ENCODE results near the gene PARD6B. TPM values are rescaled to one million over a fixed set of nuclear protein-coding genes. Genes with fewer than 3 reads are reported as not detected.

PARD6B gene
- total and polyA plus RNA-seq, 2 of the 13 experiments (the other 11 are each of a cell fraction or from before 2014, with no cell fraction given) = 6.9 to 22.2 TPM

GRCh38 chr20:50710492-50711063, 20.8 kb upstream of the PARD6B start (continued):
- TF ChIP-seq, protein P1, sequence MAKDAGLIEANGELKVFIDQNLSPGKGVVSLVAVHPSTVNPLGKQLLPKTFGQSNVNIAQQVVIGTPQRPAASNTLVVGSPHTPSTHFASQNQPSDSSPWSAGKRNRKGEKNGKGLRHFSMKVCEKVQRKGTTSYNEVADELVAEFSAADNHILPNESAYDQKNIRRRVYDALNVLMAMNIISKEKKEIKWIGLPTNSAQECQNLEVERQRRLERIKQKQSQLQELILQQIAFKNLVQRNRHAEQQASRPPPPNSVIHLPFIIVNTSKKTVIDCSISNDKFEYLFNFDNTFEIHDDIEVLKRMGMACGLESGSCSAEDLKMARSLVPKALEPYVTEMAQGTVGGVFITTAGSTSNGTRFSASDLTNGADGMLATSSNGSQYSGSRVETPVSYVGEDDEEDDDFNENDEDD (CRISPR knock-in tag; IDR thresholded peaks at IDR 0.05; ENCODE audit: borderline replicate concordance) = no peak
- TF ChIP-seq ZBTB7B (CRISPR knock-in tag; IDR thresholded peaks at IDR 0.05) (no peak), ZNF230 (CRISPR knock-in tag; IDR thresholded peaks at IDR 0.05) (no peak), KDM5B (CRISPR knock-in tag; IDR thresholded peaks at IDR 0.05; ENCODE audit: borderline replicate concordance) (0 out of 2 replicates have a peak, but pooled peaks have one; percentile 7), RNF219 (CRISPR knock-in tag; IDR thresholded peaks at IDR 0.05) (no peak), ZNF468 (CRISPR knock-in tag; IDR thresholded peaks at IDR 0.05) (no peak), ZNF607 (CRISPR knock-in tag; IDR thresholded peaks at IDR 0.05; ENCODE audit: borderline replicate concordance) (no peak), ZNF605 (CRISPR knock-in tag; IDR thresholded peaks at IDR 0.05) (peak; percentile 88), BORCS8-MEF2B (CRISPR knock-in tag; IDR thresholded peaks at IDR 0.05) (no peak), ELF1 (CRISPR knock-in tag; IDR thresholded peaks at IDR 0.05) (peak; percentile 88), ETV6 (CRISPR knock-in tag; conservative IDR thresholded peaks at IDR 0.05) (no peak), ZKSCAN8 (CRISPR knock-in tag; IDR thresholded peaks at IDR 0.05; ENCODE audit: borderline replicate concordance) (no peak), RBM22 (optimal IDR thresholded peaks at IDR 0.05; ENCODE audit: low read length) (no peak), ZSCAN5A (CRISPR knock-in tag; IDR thresholded peaks at IDR 0.05; ENCODE audit: borderline replicate concordance) (no peak), NKX3-1 (CRISPR knock-in tag; IDR thresholded peaks at IDR 0.05) (0 out of 2 replicates have a peak, but pooled peaks have one; percentile 19), ZNF260 (CRISPR knock-in tag; IDR thresholded peaks at IDR 0.05; ENCODE audit: borderline replicate concordance, low read depth) (no peak), TCF7L2 (IDR thresholded peaks at IDR 0.05; ENCODE audit: low read depth, low read length) (no peak)
- TF ChIP-seq, protein P2, sequence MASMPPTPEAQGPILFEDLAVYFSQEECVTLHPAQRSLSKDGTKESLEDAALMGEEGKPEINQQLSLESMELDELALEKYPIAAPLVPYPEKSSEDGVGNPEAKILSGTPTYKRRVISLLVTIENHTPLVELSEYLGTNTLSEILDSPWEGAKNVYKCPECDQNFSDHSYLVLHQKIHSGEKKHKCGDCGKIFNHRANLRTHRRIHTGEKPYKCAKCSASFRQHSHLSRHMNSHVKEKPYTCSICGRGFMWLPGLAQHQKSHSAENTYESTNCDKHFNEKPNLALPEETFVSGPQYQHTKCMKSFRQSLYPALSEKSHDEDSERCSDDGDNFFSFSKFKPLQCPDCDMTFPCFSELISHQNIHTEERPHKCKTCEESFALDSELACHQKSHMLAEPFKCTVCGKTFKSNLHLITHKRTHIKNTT (CRISPR knock-in tag; IDR thresholded peaks at IDR 0.05) = no peak
- TF ChIP-seq, protein P3, sequence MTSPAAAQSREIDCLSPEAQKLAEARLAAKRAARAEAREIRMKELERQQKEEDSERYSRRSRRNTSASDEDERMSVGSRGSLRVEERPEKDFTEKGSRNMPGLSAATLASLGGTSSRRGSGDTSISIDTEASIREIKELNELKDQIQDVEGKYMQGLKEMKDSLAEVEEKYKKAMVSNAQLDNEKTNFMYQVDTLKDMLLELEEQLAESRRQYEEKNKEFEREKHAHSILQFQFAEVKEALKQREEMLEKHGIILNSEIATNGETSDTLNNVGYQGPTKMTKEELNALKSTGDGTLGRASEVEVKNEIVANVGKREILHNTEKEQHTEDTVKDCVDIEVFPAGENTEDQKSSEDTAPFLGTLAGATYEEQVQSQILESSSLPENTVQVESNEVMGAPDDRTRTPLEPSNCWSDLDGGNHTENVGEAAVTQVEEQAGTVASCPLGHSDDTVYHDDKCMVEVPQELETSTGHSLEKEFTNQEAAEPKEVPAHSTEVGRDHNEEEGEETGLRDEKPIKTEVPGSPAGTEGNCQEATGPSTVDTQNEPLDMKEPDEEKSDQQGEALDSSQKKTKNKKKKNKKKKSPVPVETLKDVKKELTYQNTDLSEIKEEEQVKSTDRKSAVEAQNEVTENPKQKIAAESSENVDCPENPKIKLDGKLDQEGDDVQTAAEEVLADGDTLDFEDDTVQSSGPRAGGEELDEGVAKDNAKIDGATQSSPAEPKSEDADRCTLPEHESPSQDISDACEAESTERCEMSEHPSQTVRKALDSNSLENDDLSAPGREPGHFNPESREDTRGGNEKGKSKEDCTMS (CRISPR knock-in tag; conservative IDR thresholded peaks at IDR 0.05) = no peak

All from HepG2 (cell line).